SJCRH30 (cell line): ENCODE measurements around the gene CADPS2. TPM values are rescaled to one million over a fixed set of nuclear protein-coding genes. Genes with fewer than 3 reads are reported as not detected.

Experiments
- DNase-seq, 2 experiments: peaks; one replicate each; pipeline ENCODE4 v3.0.0-alpha.2; 2015 to 2020
- H3K27ac ChIP-seq: fragments of 250-450 bp; sonication (Bioruptor Pico); 2 replicates; pipeline ENCODE4 v1.5.1; 2020; ENCODE audit warnings: mild to moderate bottlenecking, moderate library complexity
- H3K27me3 ChIP-seq: fragments of 250-450 bp; sonication (Bioruptor Pico); 2 replicates; pipeline ENCODE4 v1.5.1; 2020; ENCODE audit warnings: mild to moderate bottlenecking, moderate library complexity
- H3K36me3 ChIP-seq: fragments of 250-450 bp; sonication (Bioruptor Pico); 2 replicates; pipeline ENCODE4 v1.5.1; 2020; ENCODE audit warnings: mild to moderate bottlenecking, moderate library complexity
- H3K4me1 ChIP-seq: fragments of 250-450 bp; sonication (Bioruptor Pico); 2 replicates; pipeline ENCODE4 v1.5.1; 2020; ENCODE audit warnings: mild to moderate bottlenecking, moderate library complexity
- H3K4me3 ChIP-seq: fragments of 250-450 bp; sonication (Bioruptor Pico); 2 replicates; pipeline ENCODE4 v1.5.1; 2020; ENCODE audit warnings: mild to moderate bottlenecking, moderate library complexity
- H3K9me3 ChIP-seq: fragments of 250-450 bp; sonication (Bioruptor Pico); replicated peaks from 2 replicates; pipeline ENCODE4 v1.5.1; 2020; ENCODE audit warnings: mild to moderate bottlenecking, moderate library complexity
- total RNA-seq: library from RNA; depleted of rRNA; stranded (reverse); fragments of >200 nt; shearing (Covaris generic); gene quantifications from 2 replicates; pipeline ENCODE4 v1.2.3, GENCODE V29; 2014

Gene CADPS2
- total RNA-seq, 1 experiment from 2014 or later, result not detected

- H3K27me3 ChIP-seq, result no peaks in the 10 kb centered on the region
- no peaks in the 10 kb centered on the region for H3K36me3 ChIP-seq
- no peak for DNase-seq
- no peaks in the 10 kb centered on the region for H3K4me1 ChIP-seq
- no peak overlapping the region for H3K4me3 ChIP-seq
- H3K9me3 ChIP-seq, result no peaks in the 10 kb centered on the region; the same call in none of the 2 replicates
- H3K27ac ChIP-seq, result no peak overlapping the region
Observed at GRCh38 chr7:122628651-122629411, 257.4 kb downstream of the CADPS2 start.

DNA sequence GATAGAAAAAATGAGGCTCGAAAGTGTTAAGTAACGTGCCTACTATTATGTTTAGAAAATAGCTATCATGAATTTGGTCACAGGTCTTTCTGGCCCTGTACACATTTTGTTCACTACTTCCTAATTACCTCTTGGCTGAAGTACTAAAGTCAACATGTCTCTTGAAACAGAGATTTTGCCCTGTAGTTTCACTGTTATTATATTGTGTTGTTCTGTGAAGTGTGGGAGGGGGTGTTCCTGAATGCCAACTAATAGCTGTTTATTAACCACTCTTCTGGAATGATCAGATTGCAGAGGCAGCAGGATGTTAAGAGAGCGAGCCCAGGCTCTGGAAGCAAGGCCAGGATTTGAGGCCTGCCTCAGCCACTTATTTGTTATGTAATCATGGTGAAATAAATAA is 259.5 kb downstream of the CADPS2 start:
- no peak for DNase-seq
- Histone ChIP-seq H3K36me3 (no peaks in the 10 kb centered on the region), H3K4me1 (no peaks in the 10 kb centered on the region), H3K27me3 (peaks cover 2% of the 10 kb centered on the region; the same call in 1 of the 2 replicates), H3K4me3 (no peak overlapping the region), H3K27ac (no peak overlapping the region), H3K9me3 (no peaks in the 10 kb centered on the region; the same call in 1 of the 2 replicates)

- Histone ChIP-seq H3K36me3 (no peaks in the 10 kb centered on the region), H3K27ac (no peak overlapping the region), H3K27me3 (peaks cover 2% of the 10 kb centered on the region; the same call in 1 of the 2 replicates), H3K9me3 (no peaks in the 10 kb centered on the region; the same call in 1 of the 2 replicates), H3K4me1 (no peaks in the 10 kb centered on the region), H3K4me3 (no peak overlapping the region)
- no peak for DNase-seq
Observed at GRCh38 chr7:122622682-122623081, 263.6 kb downstream of the CADPS2 start.

- H3K27me3 ChIP-seq, result peaks cover 2% of the 10 kb centered on the region; the same call in 1 of the 2 replicates
- no peak overlapping the region for H3K4me3 ChIP-seq
- H3K9me3 ChIP-seq, result no peaks in the 10 kb centered on the region
- no peaks in the 10 kb centered on the region for H3K36me3 ChIP-seq
- DNase-seq, result no peak
- no peaks in the 10 kb centered on the region for H3K4me1 ChIP-seq
- no peak overlapping the region for H3K27ac ChIP-seq
Observed at GRCh38 chr7:122619664-122620063, 266.6 kb downstream of the CADPS2 start.

DNA sequence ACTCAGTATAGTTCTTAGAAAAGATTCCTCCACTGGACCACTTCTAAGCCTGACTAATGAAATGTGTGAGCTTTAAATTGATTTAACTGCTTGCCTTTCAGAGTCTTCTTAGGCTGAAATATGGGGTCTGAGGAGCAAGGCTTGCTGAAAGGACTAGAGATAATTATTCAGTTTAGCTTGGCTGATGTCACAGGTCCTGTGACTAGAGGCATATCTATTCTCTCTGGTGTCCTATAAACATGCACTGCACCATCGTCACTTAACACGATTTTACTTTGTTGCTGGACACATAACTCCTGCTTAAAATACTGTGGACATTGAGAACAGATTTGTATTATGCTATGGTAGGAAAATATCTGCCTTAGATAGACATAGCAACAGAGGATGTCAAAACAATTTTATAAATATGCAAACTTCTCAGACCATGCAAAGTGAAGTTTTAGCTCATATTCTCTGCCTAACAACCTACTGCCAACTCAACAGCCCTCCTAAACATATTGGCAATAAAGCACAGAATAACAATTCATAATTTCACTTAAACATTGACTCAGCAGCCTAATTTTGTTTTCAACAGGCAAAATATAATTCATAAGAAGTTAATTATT is 267.6 kb downstream of the CADPS2 start:
- Histone ChIP-seq H3K27ac (no peak overlapping the region), H3K9me3 (no peaks in the 10 kb centered on the region), H3K4me3 (no peak overlapping the region), H3K4me1 (no peaks in the 10 kb centered on the region), H3K27me3 (peaks cover 2% of the 10 kb centered on the region; the same call in 1 of the 2 replicates), H3K36me3 (no peaks in the 10 kb centered on the region)
- DNase-seq, result no peak

- H3K9me3 ChIP-seq, result no peaks in the 10 kb centered on the region
- H3K4me3 ChIP-seq, result no peak overlapping the region
- DNase-seq, result no peak
- H3K27me3 ChIP-seq, result no peaks in the 10 kb centered on the region; the same call in 1 of the 2 replicates
- no peaks in the 10 kb centered on the region for H3K4me1 ChIP-seq
- no peak overlapping the region for H3K27ac ChIP-seq
- H3K36me3 ChIP-seq, result no peaks in the 10 kb centered on the region
Observed at GRCh38 chr7:122616951-122617350, 269.3 kb downstream of the CADPS2 start.

- Histone ChIP-seq H3K9me3 (no peaks in the 10 kb centered on the region), H3K27me3 (peaks cover 6% of the 10 kb centered on the region; the same call in 1 of the 2 replicates), H3K36me3 (no peaks in the 10 kb centered on the region), H3K27ac (no peak overlapping the region), H3K4me1 (no peaks in the 10 kb centered on the region), H3K4me3 (no peak overlapping the region)
- DNase-seq, result no peak
Observed at GRCh38 chr7:122605929-122606328, 280.3 kb downstream of the CADPS2 start.

GRCh38 chr7:122604251-122604650 is 282.0 kb downstream of the CADPS2 start:
- H3K4me1 ChIP-seq, result no peaks in the 10 kb centered on the region
- H3K27ac ChIP-seq, result no peak overlapping the region
- H3K9me3 ChIP-seq, result no peaks in the 10 kb centered on the region
- H3K36me3 ChIP-seq, result no peaks in the 10 kb centered on the region
- H3K27me3 ChIP-seq, result no peaks in the 10 kb centered on the region; the same call in 1 of the 2 replicates
- no peak for DNase-seq
- no peak overlapping the region for H3K4me3 ChIP-seq

GRCh38 chr7:122602800-122603199 is 283.5 kb downstream of the CADPS2 start:
- DNase-seq, result no peak
- Histone ChIP-seq H3K36me3 (no peaks in the 10 kb centered on the region), H3K27me3 (no peaks in the 10 kb centered on the region), H3K9me3 (no peaks in the 10 kb centered on the region), H3K27ac (no peak overlapping the region), H3K4me3 (no peak overlapping the region), H3K4me1 (no peaks in the 10 kb centered on the region)

GRCh38 chr7:122600630-122601029 is 285.6 kb downstream of the CADPS2 start:
- no peaks in the 10 kb centered on the region for H3K9me3 ChIP-seq
- no peak for DNase-seq
- no peaks in the 10 kb centered on the region for H3K4me1 ChIP-seq
- H3K36me3 ChIP-seq, result no peaks in the 10 kb centered on the region
- no peak overlapping the region for H3K4me3 ChIP-seq
- no peak overlapping the region for H3K27ac ChIP-seq
- H3K27me3 ChIP-seq, result no peaks in the 10 kb centered on the region

DNA sequence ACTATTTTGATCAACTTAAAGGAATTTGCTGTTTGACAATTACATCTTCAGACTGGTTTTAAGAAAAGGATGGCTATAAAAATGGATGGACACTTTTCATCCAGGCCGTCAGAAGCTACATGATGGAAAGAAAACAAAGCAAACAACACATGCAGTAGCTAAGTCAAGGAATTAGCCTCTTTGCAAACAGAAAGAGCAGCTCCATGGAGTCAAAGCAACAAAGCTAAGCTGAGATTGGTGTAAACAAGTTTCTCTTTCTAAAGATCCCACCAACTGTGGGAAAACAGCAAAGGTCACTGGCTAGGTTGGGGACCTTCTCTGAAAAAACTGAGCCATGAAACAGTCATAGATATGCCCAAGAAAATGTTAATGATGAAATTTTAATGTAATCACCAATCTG is 286.2 kb downstream of the CADPS2 start:
- Histone ChIP-seq H3K4me3 (no peak overlapping the region), H3K9me3 (no peaks in the 10 kb centered on the region), H3K27me3 (no peaks in the 10 kb centered on the region), H3K27ac (no peak overlapping the region), H3K36me3 (no peaks in the 10 kb centered on the region), H3K4me1 (no peaks in the 10 kb centered on the region)
- DNase-seq, result no peak

DNA sequence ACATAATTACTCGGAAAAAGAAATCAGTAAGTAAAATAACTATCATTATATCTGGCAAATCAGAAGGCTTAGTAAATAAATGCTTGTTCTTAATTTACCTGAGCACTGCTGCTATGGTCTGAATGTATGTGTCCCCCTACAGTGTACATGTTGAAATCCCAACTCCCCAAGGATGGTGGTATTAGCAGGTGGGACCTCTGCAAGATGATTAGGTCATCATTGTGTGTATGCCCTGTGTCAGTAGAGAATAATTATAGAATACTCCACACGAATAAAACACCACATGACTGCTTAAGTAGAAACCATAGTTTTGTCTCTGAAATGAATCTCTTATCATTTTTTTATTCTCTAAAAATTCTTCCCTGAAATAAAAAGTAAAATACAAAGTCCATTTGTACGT is 289.0 kb downstream of the CADPS2 start:
- no peaks in the 10 kb centered on the region for H3K36me3 ChIP-seq
- H3K4me3 ChIP-seq, result no peak overlapping the region
- no peaks in the 10 kb centered on the region for H3K9me3 ChIP-seq
- H3K27me3 ChIP-seq, result no peaks in the 10 kb centered on the region
- no peak overlapping the region for H3K27ac ChIP-seq
- DNase-seq, result no peak
- H3K4me1 ChIP-seq, result no peaks in the 10 kb centered on the region

DNA sequence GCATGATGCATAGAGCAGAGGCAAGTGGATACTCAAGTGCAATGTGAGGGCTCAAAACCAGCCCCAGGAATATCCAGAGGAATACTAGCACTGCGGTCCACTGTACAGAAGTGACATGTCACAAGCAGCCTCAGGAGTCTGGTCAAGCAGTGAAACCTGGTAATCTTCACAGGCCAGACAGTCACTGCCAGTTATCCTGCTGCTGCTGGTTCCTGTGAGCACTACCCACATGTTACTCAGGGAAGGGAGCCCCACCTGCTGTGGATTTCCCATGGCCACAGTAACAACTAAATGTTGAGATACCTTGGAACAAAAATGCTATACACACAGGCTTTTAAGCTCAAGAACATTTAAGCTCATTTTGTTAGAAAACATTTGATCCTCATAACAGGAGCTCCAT is 290.4 kb downstream of the CADPS2 start:
- DNase-seq, result no peak
- H3K27me3 ChIP-seq, result no peaks in the 10 kb centered on the region

GRCh38 chr7:122588621-122589020 is 297.6 kb downstream of the CADPS2 start:
- no peaks in the 10 kb centered on the region for H3K27me3 ChIP-seq
- no peaks in the 10 kb centered on the region for H3K4me1 ChIP-seq
- no peaks in the 10 kb centered on the region for H3K36me3 ChIP-seq
- no peak for DNase-seq
- no peaks in the 10 kb centered on the region for H3K9me3 ChIP-seq
- H3K27ac ChIP-seq, result no peak overlapping the region
- no peak overlapping the region for H3K4me3 ChIP-seq

More for the DNA sequence above, 290.4 kb downstream of the CADPS2 start:
- no peak overlapping the region for H3K27ac ChIP-seq
- H3K9me3 ChIP-seq, result no peaks in the 10 kb centered on the region
- H3K36me3 ChIP-seq, result no peaks in the 10 kb centered on the region
- H3K4me3 ChIP-seq, result no peak overlapping the region
- no peaks in the 10 kb centered on the region for H3K4me1 ChIP-seq

DNA sequence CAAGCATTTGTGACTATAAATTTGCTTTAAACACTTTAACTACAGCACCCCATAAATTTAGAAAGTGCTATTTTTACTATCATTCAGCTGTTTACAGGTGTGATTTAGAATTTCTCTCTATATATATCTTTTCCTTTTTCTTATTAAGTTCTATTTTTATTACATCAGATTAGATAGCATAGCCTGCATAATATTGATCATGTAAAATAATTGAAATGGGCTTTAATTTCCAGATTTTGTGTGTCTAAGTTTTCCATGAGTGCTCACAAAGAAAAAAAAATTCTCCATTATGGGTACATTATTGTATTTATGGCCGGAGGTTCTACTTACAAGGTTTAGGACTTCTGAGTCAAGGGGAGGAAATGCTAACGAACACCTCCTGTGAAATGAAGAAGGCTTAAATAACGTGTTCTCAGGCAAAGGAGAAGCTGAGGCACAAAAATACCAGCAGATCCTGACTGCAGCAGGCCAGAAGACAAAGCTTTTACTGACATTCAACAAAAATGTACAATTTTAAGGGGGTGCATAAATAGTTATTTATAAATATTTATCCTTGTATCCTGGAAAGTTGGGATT is 301.5 kb downstream of the CADPS2 start:
- Histone ChIP-seq H3K4me1 (no peaks in the 10 kb centered on the region), H3K4me3 (no peak overlapping the region), H3K36me3 (no peaks in the 10 kb centered on the region), H3K27ac (no peak overlapping the region), H3K27me3 (no peaks in the 10 kb centered on the region), H3K9me3 (no peaks in the 10 kb centered on the region)
- no peak for DNase-seq
